OCI-LY7 (cell line): Measurements from ENCODE around the gene RASSF4.

ENCODE experiments used
- EZH2phosphoT487 ChIP-seq: fragments of 200-600 bp; sonication (generic); IDR thresholded peaks from 2 replicates; pipeline ENCODE4 v1.6.1; 2018; ENCODE audit warnings: low read depth, borderline replicate concordance, mild to moderate bottlenecking, mixed run types, antibody characterized with exemption, low read length, moderate library complexity, mixed read lengths
- TF ChIP-seq, protein P1 (sequence below): fragments of 200-600 bp; sonication (generic); conservative IDR thresholded peaks from 2 replicates; pipeline ENCODE4 v1.5.1; 2014; ENCODE audit warnings: mild to moderate bottlenecking, antibody characterized with exemption, low read length, moderate library complexity, mixed read lengths

DNA sequence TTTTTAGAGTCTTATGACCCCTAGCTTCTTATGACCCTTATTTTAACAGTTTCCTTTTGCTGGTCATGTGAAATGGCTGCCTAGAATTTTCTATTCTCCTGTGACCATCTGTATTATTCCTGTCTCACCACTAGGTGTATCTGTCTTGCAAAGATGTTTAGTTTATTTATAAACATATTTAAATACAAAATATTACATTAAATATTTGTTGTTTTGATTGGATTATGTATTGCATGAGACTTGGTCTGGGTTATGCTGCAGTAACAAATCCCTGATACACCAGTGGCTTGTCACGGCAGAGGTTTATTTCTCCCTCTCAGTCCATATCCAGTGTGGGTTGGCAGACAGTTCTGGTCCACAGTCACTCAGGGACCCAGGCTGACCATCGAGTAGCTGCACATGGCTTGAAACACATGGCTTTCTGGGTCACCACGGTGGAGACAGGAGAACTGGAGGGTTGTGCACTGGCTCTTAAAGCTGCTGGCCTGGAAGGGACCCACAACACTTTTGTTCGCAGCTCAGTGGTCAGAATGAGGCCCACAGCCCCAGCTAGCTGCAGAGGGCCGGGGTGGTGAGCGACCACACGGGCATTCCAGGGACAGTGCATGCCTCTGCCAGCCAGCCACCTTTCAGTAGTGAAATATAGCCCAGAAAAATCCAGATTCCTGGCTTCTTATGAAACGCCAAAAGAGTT, 7.4 kb downstream of the RASSF4 start:
- TF ChIP-seq, protein P1, sequence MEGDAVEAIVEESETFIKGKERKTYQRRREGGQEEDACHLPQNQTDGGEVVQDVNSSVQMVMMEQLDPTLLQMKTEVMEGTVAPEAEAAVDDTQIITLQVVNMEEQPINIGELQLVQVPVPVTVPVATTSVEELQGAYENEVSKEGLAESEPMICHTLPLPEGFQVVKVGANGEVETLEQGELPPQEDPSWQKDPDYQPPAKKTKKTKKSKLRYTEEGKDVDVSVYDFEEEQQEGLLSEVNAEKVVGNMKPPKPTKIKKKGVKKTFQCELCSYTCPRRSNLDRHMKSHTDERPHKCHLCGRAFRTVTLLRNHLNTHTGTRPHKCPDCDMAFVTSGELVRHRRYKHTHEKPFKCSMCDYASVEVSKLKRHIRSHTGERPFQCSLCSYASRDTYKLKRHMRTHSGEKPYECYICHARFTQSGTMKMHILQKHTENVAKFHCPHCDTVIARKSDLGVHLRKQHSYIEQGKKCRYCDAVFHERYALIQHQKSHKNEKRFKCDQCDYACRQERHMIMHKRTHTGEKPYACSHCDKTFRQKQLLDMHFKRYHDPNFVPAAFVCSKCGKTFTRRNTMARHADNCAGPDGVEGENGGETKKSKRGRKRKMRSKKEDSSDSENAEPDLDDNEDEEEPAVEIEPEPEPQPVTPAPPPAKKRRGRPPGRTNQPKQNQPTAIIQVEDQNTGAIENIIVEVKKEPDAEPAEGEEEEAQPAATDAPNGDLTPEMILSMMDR: peak; percentile 60
- no peak for TF ChIP-seq EZH2phosphoT487
